ENCODE results near the gene MSL2. TPM values are rescaled to one million over a fixed set of nuclear protein-coding genes. Genes with fewer than 3 reads are reported as not detected.
"Not testable (repeated sequence)": the region's sequence is repeated elsewhere in the genome, so short reads cannot be mapped to it uniquely, and the experiment has no call there.

The MSL2 gene
- total and polyA plus RNA-seq, 9 donors, result 14.3 to 47.9 (median 39.4) TPM

DNA sequence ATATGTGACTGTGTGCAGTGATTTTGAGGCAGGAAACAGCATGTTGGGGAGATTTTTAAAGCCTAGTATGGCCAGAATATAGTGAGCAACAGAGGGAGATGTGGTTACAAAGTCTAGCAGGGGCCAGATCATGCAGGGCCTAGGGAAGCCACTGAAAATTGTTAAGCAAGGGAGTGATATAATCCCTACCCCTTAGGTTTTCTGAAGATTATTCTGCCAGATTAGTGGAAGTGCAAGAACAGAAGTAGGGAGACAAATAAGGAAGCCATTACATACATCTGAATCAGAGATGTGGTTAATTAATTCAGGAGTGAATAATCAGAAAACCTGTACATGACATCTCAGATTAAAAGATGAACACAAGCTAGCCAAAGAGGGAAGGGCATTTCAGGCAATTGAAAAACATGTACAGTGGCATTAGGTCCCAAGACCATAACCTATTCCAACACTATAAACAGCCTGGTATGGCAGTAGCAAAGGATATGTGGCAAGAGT is 54.8 kb downstream of the MSL2 start:
- peaks cover 3% of the 10 kb centered on the region for H3K4me1 ChIP-seq (ENCODE audit: insufficient read depth)
- H3K9me3 ChIP-seq, result no peaks in the 10 kb centered on the region
- H3K27me3 ChIP-seq, result no peaks in the 10 kb centered on the region
- intact Hi-C loops (cut with DNase I), result no loop called here
- no peak overlapping the region for H3K4me3 ChIP-seq
- DNase-seq, result no peak
- H3K36me3 ChIP-seq, result no peaks in the 10 kb centered on the region
- H3K27ac ChIP-seq, result no peak overlapping the region
- TF ChIP-seq POLR2A (IDR thresholded peaks at IDR 0.05), result no peak
- TF ChIP-seq EP300 (IDR thresholded peaks at IDR 0.05), result no peak
- TF ChIP-seq, protein P1, sequence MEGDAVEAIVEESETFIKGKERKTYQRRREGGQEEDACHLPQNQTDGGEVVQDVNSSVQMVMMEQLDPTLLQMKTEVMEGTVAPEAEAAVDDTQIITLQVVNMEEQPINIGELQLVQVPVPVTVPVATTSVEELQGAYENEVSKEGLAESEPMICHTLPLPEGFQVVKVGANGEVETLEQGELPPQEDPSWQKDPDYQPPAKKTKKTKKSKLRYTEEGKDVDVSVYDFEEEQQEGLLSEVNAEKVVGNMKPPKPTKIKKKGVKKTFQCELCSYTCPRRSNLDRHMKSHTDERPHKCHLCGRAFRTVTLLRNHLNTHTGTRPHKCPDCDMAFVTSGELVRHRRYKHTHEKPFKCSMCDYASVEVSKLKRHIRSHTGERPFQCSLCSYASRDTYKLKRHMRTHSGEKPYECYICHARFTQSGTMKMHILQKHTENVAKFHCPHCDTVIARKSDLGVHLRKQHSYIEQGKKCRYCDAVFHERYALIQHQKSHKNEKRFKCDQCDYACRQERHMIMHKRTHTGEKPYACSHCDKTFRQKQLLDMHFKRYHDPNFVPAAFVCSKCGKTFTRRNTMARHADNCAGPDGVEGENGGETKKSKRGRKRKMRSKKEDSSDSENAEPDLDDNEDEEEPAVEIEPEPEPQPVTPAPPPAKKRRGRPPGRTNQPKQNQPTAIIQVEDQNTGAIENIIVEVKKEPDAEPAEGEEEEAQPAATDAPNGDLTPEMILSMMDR (IDR thresholded peaks at IDR 0.05), result no peak

DNA sequence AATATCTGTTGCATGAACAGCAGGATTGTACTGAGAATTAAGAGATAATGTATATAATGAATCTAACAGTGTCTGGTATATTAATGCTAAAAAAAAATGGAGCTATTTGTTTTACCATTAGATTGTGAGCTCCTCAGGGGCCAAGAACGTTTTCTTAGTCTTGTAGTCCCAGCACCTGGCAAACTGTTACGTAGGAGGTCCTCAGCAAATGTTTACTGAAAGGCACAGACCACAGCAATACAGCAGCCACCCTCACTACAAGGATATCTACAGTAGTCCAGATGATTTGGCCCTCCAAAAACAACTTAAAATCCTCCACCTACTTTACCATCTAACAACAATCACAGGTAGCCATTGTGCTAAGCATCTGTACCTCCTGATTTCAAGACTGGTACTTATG is 59.7 kb downstream of the MSL2 start:
- H3K4me3 ChIP-seq, result no peak overlapping the region
- H3K4me1 ChIP-seq (ENCODE audit: insufficient read depth), result no peaks in the 10 kb centered on the region
- no peaks in the 10 kb centered on the region for H3K27me3 ChIP-seq
- no peak for TF ChIP-seq EP300 (IDR thresholded peaks at IDR 0.05)
- TF ChIP-seq POLR2A (IDR thresholded peaks at IDR 0.05), result no peak
- TF ChIP-seq, protein P1 (IDR thresholded peaks at IDR 0.05), result no peak
- 48 to 57% (median 49%) methylated on average over 2 of the region's 2 CpGs for WGBS, 3 donors
- intact Hi-C loops (cut with DNase I), result no loop called here
- no peaks in the 10 kb centered on the region for H3K36me3 ChIP-seq
- no peak for DNase-seq
- no peak overlapping the region for H3K27ac ChIP-seq
- no peaks in the 10 kb centered on the region for H3K9me3 ChIP-seq

DNA sequence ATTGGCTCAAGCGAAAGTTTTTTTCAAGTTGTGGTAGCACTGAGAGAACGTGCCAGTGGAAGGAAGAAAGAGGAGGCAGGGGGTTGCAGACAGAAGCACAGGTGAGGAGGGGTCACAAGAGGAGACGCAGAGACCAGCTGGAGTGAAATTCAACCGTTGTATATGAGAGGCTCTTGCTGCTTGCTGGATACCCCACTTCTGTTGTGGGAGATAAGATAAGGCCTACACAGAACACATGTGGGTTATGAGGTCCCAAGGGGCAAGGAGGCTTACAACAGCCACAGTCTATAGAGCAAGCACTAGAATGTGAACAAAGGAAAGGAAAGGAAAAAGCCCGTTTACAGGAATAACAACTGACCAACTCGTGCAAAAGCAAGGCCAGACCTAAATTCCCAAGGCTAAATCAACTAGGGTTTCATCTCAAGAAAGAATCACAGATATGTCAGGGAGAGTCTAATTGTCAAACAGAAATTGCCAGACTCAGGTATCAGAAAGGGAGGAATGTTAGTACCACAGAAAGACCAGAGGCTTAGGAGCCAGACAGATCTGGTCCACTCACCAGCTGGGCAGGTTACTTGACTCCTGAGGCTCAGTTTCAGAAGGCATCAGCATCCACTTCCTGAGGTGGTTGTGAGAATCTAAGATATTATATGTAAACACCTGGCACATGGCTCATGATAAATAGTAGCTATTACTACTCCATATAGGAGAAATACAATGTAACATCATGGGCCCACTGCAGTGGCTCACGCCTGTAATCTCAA is 60.9 kb downstream of the MSL2 start:
- no peaks in the 10 kb centered on the region for H3K4me1 ChIP-seq (ENCODE audit: insufficient read depth)
- no peaks in the 10 kb centered on the region for H3K27me3 ChIP-seq
- no peaks in the 10 kb centered on the region for H3K36me3 ChIP-seq
- DNase-seq, result no peak
- intact Hi-C loops (cut with DNase I), result no loop called here
- H3K27ac ChIP-seq, result no peak overlapping the region
- TF ChIP-seq POLR2A (IDR thresholded peaks at IDR 0.05) (no peak), EP300 (IDR thresholded peaks at IDR 0.05) (no peak)
- TF ChIP-seq, protein P1 (IDR thresholded peaks at IDR 0.05), result no peak
- 52 to 54% (median 53%) methylated on average over 7 of the region's 7 CpGs for WGBS, 3 donors
- H3K4me3 ChIP-seq, result no peak overlapping the region
- H3K9me3 ChIP-seq, result no peaks in the 10 kb centered on the region

DNA sequence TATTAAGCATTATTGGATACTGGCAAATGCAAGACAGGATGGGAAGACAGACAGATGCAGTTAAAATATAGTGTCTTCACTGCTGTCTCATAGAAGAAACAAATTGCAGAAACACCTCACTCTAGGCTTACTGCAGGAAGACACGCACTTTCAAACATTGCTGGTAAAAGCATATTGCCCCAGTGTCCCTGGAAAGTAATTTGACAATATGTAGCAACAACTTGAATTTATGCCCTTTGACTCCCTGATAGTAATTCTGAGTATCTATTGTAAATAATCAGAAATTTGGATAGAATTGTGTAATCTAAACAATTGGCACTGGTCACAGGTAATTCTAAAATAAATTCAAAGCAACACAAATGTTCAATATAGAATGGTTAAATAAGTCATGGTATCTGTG is 62.0 kb downstream of the MSL2 start:
- 93 to 97% (median 97%) methylated on average over 1 of the region's 1 CpG for WGBS, 3 donors
- Histone ChIP-seq H3K4me1 (ENCODE audit: insufficient read depth) (no peaks in the 10 kb centered on the region), H3K36me3 (no peaks in the 10 kb centered on the region), H3K9me3 (no peaks in the 10 kb centered on the region), H3K4me3 (no peak overlapping the region), H3K27ac (no peak overlapping the region), H3K27me3 (no peaks in the 10 kb centered on the region)
- no peak for DNase-seq
- TF ChIP-seq POLR2A (IDR thresholded peaks at IDR 0.05) (no peak), EP300 (IDR thresholded peaks at IDR 0.05) (no peak)
- TF ChIP-seq, protein P1 (IDR thresholded peaks at IDR 0.05), result no peak
- intact Hi-C loops (cut with DNase I), result no loop called here

DNA sequence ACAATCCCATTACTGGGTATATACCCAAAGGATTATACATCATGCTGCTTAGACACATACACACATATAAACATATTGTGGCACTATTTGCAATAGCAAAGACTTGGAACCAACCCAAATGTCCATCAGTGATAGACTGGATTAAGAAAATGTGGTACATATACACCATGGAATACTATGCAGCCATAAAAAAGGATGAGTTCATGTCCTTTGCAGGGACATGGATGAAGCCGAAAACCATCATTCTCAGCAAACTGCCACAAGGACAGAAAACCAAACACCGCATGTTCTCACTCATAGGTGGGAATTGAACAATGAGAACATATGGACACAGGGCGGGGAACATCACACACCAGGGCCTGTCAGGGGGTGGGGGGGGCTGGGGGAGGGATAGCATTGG is 64.5 kb downstream of the MSL2 start:
- H3K27me3 ChIP-seq; H3K4me3 ChIP-seq; H3K9me3 ChIP-seq; H3K27ac ChIP-seq; intact Hi-C loops (cut with DNase I); H3K36me3 ChIP-seq; DNase-seq; H3K4me1 ChIP-seq (ENCODE audit: insufficient read depth): not testable (repeated sequence)
- 94 to 98% (median 95%) methylated on average over 3 of the region's 3 CpGs for WGBS, 3 donors

Measured in ovary (tissue), 9 donors.